ENCODE results near the gene BCAR3.
"Not testable (repeated sequence)": the region's sequence is repeated elsewhere in the genome, so short reads cannot be mapped to it uniquely, and the experiment has no call there.

Gene BCAR3

GRCh38 chr1:93556291-93556690 lies 125.3 kb downstream of the BCAR3 start:
- H3K9ac ChIP-seq (ENCODE audit: low read length) = no peak overlapping the region
- H3K36me3 ChIP-seq (ENCODE audit: insufficient read depth, low read length) = peaks cover 6% of the 10 kb centered on the region
- H3K4me3 ChIP-seq (ENCODE audit: low read depth in 1 of 2, low read length in 2 of 2) = no peak overlapping the region
- H3K27me3 ChIP-seq (ENCODE audit: control insufficient read depth in 1 of 2, insufficient read depth in 2 of 2, low read length in 2 of 2) = no peaks in the 10 kb centered on the region
- peaks cover 6% of the 10 kb centered on the region for H3K4me1 ChIP-seq (ENCODE audit: insufficient read depth, low read length)
- no peak overlapping the region for H3K27ac ChIP-seq (ENCODE audit: low read depth, low read length)
- no peaks in the 10 kb centered on the region for H3K9me3 ChIP-seq (ENCODE audit: low read length)

GRCh38 chr1:93554883-93555872 lies 126.5 kb downstream of the BCAR3 start:
- H3K4me3 ChIP-seq (ENCODE audit: low read depth in 1 of 2, low read length in 2 of 2) = no peak overlapping the region
- no peaks in the 10 kb centered on the region for H3K9me3 ChIP-seq (ENCODE audit: low read length)
- peaks cover 6% of the 10 kb centered on the region for H3K4me1 ChIP-seq (ENCODE audit: insufficient read depth, low read length)
- peaks cover 6% of the 10 kb centered on the region for H3K36me3 ChIP-seq (ENCODE audit: insufficient read depth, low read length)
- H3K27ac ChIP-seq (ENCODE audit: low read depth, low read length) = no peak overlapping the region
- H3K9ac ChIP-seq (ENCODE audit: low read length) = no peak overlapping the region
- H3K27me3 ChIP-seq (ENCODE audit: control insufficient read depth in 1 of 2, insufficient read depth in 2 of 2, low read length in 2 of 2) = no peaks in the 10 kb centered on the region

GRCh38 chr1:93553886-93554490 lies 127.6 kb downstream of the BCAR3 start:
- not testable (repeated sequence) for H3K9ac ChIP-seq (ENCODE audit: low read length); H3K9me3 ChIP-seq (ENCODE audit: low read length); H3K27me3 ChIP-seq (ENCODE audit: control insufficient read depth in 1 of 2, insufficient read depth in 2 of 2, low read length in 2 of 2); H3K4me1 ChIP-seq (ENCODE audit: insufficient read depth, low read length); H3K27ac ChIP-seq (ENCODE audit: low read depth, low read length); H3K36me3 ChIP-seq (ENCODE audit: insufficient read depth, low read length); H3K4me3 ChIP-seq (ENCODE audit: low read depth in 1 of 2, low read length in 2 of 2)

- H3K4me3 ChIP-seq (ENCODE audit: low read depth in 1 of 2, low read length in 2 of 2) = no peak overlapping the region
- no peaks in the 10 kb centered on the region for H3K27me3 ChIP-seq (ENCODE audit: control insufficient read depth in 1 of 2, insufficient read depth in 2 of 2, low read length in 2 of 2)
- H3K9me3 ChIP-seq (ENCODE audit: low read length) = no peaks in the 10 kb centered on the region
- peaks cover 6% of the 10 kb centered on the region for H3K4me1 ChIP-seq (ENCODE audit: insufficient read depth, low read length)
- peaks cover 6% of the 10 kb centered on the region for H3K36me3 ChIP-seq (ENCODE audit: insufficient read depth, low read length)
- H3K9ac ChIP-seq (ENCODE audit: low read length) = no peak overlapping the region
- no peak overlapping the region for H3K27ac ChIP-seq (ENCODE audit: low read depth, low read length)
These were observed 128.7 kb downstream of the BCAR3 start for GRCh38 chr1:93552741-93553455.

GRCh38 chr1:93549811-93550210 lies 131.8 kb downstream of the BCAR3 start:
- H3K9ac ChIP-seq (ENCODE audit: low read length) = no peak overlapping the region
- H3K27ac ChIP-seq (ENCODE audit: low read depth, low read length) = no peak overlapping the region
- H3K4me3 ChIP-seq (ENCODE audit: low read depth in 1 of 2, low read length in 2 of 2) = no peak overlapping the region
- H3K36me3 ChIP-seq (ENCODE audit: insufficient read depth, low read length) = peaks cover 11% of the 10 kb centered on the region
- H3K9me3 ChIP-seq (ENCODE audit: low read length) = no peaks in the 10 kb centered on the region
- H3K4me1 ChIP-seq (ENCODE audit: insufficient read depth, low read length) = peaks cover 6% of the 10 kb centered on the region
- H3K27me3 ChIP-seq (ENCODE audit: control insufficient read depth in 1 of 2, insufficient read depth in 2 of 2, low read length in 2 of 2) = no peaks in the 10 kb centered on the region

GRCh38 chr1:93549131-93549530 lies 132.5 kb downstream of the BCAR3 start:
- no peak overlapping the region for H3K4me3 ChIP-seq (ENCODE audit: low read depth in 1 of 2, low read length in 2 of 2)
- H3K27me3 ChIP-seq (ENCODE audit: control insufficient read depth in 1 of 2, insufficient read depth in 2 of 2, low read length in 2 of 2) = no peaks in the 10 kb centered on the region
- H3K36me3 ChIP-seq (ENCODE audit: insufficient read depth, low read length) = peaks cover 11% of the 10 kb centered on the region
- peaks cover 2% of the 10 kb centered on the region for H3K4me1 ChIP-seq (ENCODE audit: insufficient read depth, low read length)
- H3K27ac ChIP-seq (ENCODE audit: low read depth, low read length) = no peak overlapping the region
- H3K9ac ChIP-seq (ENCODE audit: low read length) = no peak overlapping the region
- no peaks in the 10 kb centered on the region for H3K9me3 ChIP-seq (ENCODE audit: low read length)

GRCh38 chr1:93546162-93546863 lies 135.3 kb downstream of the BCAR3 start:
- H3K27me3 ChIP-seq (ENCODE audit: control insufficient read depth in 1 of 2, insufficient read depth in 2 of 2, low read length in 2 of 2) = no peaks in the 10 kb centered on the region
- H3K4me3 ChIP-seq (ENCODE audit: low read depth in 1 of 2, low read length in 2 of 2) = no peak overlapping the region
- no peak overlapping the region for H3K27ac ChIP-seq (ENCODE audit: low read depth, low read length)
- H3K9me3 ChIP-seq (ENCODE audit: low read length) = no peaks in the 10 kb centered on the region
- peaks cover 11% of the 10 kb centered on the region for H3K36me3 ChIP-seq (ENCODE audit: insufficient read depth, low read length)
- H3K9ac ChIP-seq (ENCODE audit: low read length) = no peak overlapping the region
- no peaks in the 10 kb centered on the region for H3K4me1 ChIP-seq (ENCODE audit: insufficient read depth, low read length)

- Histone ChIP-seq H3K9me3 (ENCODE audit: low read length) (no peaks in the 10 kb centered on the region), H3K4me3 (ENCODE audit: low read depth in 1 of 2, low read length in 2 of 2) (no peak overlapping the region), H3K27ac (ENCODE audit: low read depth, low read length) (no peak overlapping the region), H3K4me1 (ENCODE audit: insufficient read depth, low read length) (no peaks in the 10 kb centered on the region), H3K36me3 (ENCODE audit: insufficient read depth, low read length) (peaks cover 1% of the 10 kb centered on the region), H3K27me3 (ENCODE audit: control insufficient read depth in 1 of 2, insufficient read depth in 2 of 2, low read length in 2 of 2) (no peaks in the 10 kb centered on the region), H3K9ac (ENCODE audit: low read length) (no peak overlapping the region)
These were observed 139.2 kb downstream of the BCAR3 start for GRCh38 chr1:93542398-93542797.

- H3K9ac ChIP-seq (ENCODE audit: low read length) = no peak overlapping the region
These were observed 140.6 kb downstream of the BCAR3 start for GRCh38 chr1:93541045-93541444.

GRCh38 chr1:93537924-93538323 lies 143.7 kb downstream of the BCAR3 start:
- H3K36me3 ChIP-seq (ENCODE audit: insufficient read depth, low read length) = peaks cover 2% of the 10 kb centered on the region
- H3K9ac ChIP-seq (ENCODE audit: low read length) = no peak overlapping the region
- no peaks in the 10 kb centered on the region for H3K4me1 ChIP-seq (ENCODE audit: insufficient read depth, low read length)
- H3K27ac ChIP-seq (ENCODE audit: low read depth, low read length) = no peak overlapping the region
- no peaks in the 10 kb centered on the region for H3K27me3 ChIP-seq (ENCODE audit: control insufficient read depth in 1 of 2, insufficient read depth in 2 of 2, low read length in 2 of 2)
- no peak overlapping the region for H3K4me3 ChIP-seq (ENCODE audit: low read depth in 1 of 2, low read length in 2 of 2)
- H3K9me3 ChIP-seq (ENCODE audit: low read length) = no peaks in the 10 kb centered on the region

More at GRCh38 chr1:93541045-93541444, 140.6 kb downstream of the BCAR3 start:
- Histone ChIP-seq H3K4me1 (ENCODE audit: insufficient read depth, low read length) (no peaks in the 10 kb centered on the region), H3K9me3 (ENCODE audit: low read length) (no peaks in the 10 kb centered on the region), H3K36me3 (ENCODE audit: insufficient read depth, low read length) (no peaks in the 10 kb centered on the region), H3K27me3 (ENCODE audit: control insufficient read depth in 1 of 2, insufficient read depth in 2 of 2, low read length in 2 of 2) (no peaks in the 10 kb centered on the region), H3K27ac (ENCODE audit: low read depth, low read length) (no peak overlapping the region), H3K4me3 (ENCODE audit: low read depth in 1 of 2, low read length in 2 of 2) (no peak overlapping the region)

- Histone ChIP-seq H3K36me3 (ENCODE audit: insufficient read depth, low read length) (peaks cover 5% of the 10 kb centered on the region), H3K27me3 (ENCODE audit: control insufficient read depth in 1 of 2, insufficient read depth in 2 of 2, low read length in 2 of 2) (no peaks in the 10 kb centered on the region), H3K9ac (ENCODE audit: low read length) (no peak overlapping the region), H3K9me3 (ENCODE audit: low read length) (no peaks in the 10 kb centered on the region), H3K4me1 (ENCODE audit: insufficient read depth, low read length) (no peaks in the 10 kb centered on the region), H3K4me3 (ENCODE audit: low read depth in 1 of 2, low read length in 2 of 2) (no peak overlapping the region), H3K27ac (ENCODE audit: low read depth, low read length) (no peak overlapping the region)
These were observed 144.2 kb downstream of the BCAR3 start for GRCh38 chr1:93537396-93537795.

All from muscle layer of colon (tissue), 2 donors.